H9 (cell line): ENCODE data around the gene DLL4. TPM values are rescaled to one million over a fixed set of nuclear protein-coding genes. Genes with fewer than 3 reads are reported as not detected.

Experiments used
- DNase-seq: peaks from one replicate; pipeline ENCODE4 v3.0.0-alpha.2; 2017
- H2AFZ ChIP-seq: one replicate; pipeline ENCODE4 v1.6.1; 2013; ENCODE audit warnings: mild to moderate bottlenecking, low read length, control low read depth, moderate library complexity
- H2AK5ac ChIP-seq: 2 replicates; pipeline ENCODE4 v1.6.1; 2013; ENCODE audit warnings: low read length, control low read depth, mixed read lengths; ENCODE audit not compliant: insufficient read length
- H2BK120ac ChIP-seq: one replicate; pipeline ENCODE4 v1.6.1; 2013; ENCODE audit warnings: low read depth, mild to moderate bottlenecking, low read length, control low read depth, inconsistent platforms; ENCODE audit not compliant: poor library complexity, severe bottlenecking
- H2BK12ac ChIP-seq: 2 replicates; pipeline ENCODE4 v1.6.1; 2013; ENCODE audit warnings: low read length, control low read depth, mixed read lengths, low read depth; ENCODE audit not compliant: insufficient read length
- H2BK15ac ChIP-seq: 2 replicates; pipeline ENCODE4 v1.6.1; 2013; ENCODE audit warnings: low read depth, low read length, control low read depth
- H2BK20ac ChIP-seq: one replicate; pipeline ENCODE4 v1.6.1; 2013; ENCODE audit warnings: low read depth, mild to moderate bottlenecking, low read length, control low read depth, inconsistent platforms; ENCODE audit not compliant: poor library complexity, severe bottlenecking
- H2BK5ac ChIP-seq: 2 replicates; pipeline ENCODE4 v1.6.1; 2013; ENCODE audit warnings: low read length, control low read depth, mixed read lengths; ENCODE audit not compliant: insufficient read length
- H3K14ac ChIP-seq: 2 replicates; pipeline ENCODE4 v1.6.1; 2013; ENCODE audit warnings: low read length, control low read depth; ENCODE audit not compliant: insufficient read depth
- H3K18ac ChIP-seq: 2 replicates; pipeline ENCODE4 v1.6.1; 2013; ENCODE audit warnings: low read depth, mild to moderate bottlenecking, mixed read lengths, low read length, control low read depth; ENCODE audit not compliant: insufficient read length
- H3K23ac ChIP-seq: 2 replicates; pipeline ENCODE4 v1.6.1; 2013; ENCODE audit warnings: low read length, control low read depth, mixed read lengths, low read depth; ENCODE audit not compliant: insufficient read length
- H3K23me2 ChIP-seq: 2 replicates; pipeline ENCODE4 v1.6.1; 2013; ENCODE audit warnings: low read depth, mild to moderate bottlenecking, mixed read lengths, low read length, control low read depth; ENCODE audit not compliant: insufficient read length, poor library complexity, severe bottlenecking
- H3K27ac ChIP-seq: 2 replicates; pipeline ENCODE4 v1.5.1; 2013; ENCODE audit warnings: low read length, control low read depth, mixed read lengths, low read depth; ENCODE audit not compliant: insufficient read length
- H3K27me3 ChIP-seq: 2 replicates; pipeline ENCODE4 v1.6.1; 2013; ENCODE audit warnings: low read length, control low read depth, inconsistent platforms; ENCODE audit not compliant: insufficient read depth
- H3K4ac ChIP-seq: 2 replicates; pipeline ENCODE4 v1.6.1; 2013; ENCODE audit warnings: low read depth, mild to moderate bottlenecking, control low read depth, inconsistent platforms, low read length, moderate library complexity
- H3K4me1 ChIP-seq: 2 replicates; pipeline ENCODE4 v1.6.1; 2013; ENCODE audit warnings: low read length, control low read depth, inconsistent platforms; ENCODE audit not compliant: insufficient read depth
- H3K4me2 ChIP-seq: 2 replicates; pipeline ENCODE4 v1.6.1; 2013; ENCODE audit warnings: low read length, control low read depth, mixed read lengths; ENCODE audit not compliant: insufficient read length, insufficient read depth
- H3K56ac ChIP-seq: 2 replicates; pipeline ENCODE4 v1.6.1; 2013; ENCODE audit warnings: low read depth, mild to moderate bottlenecking, mixed read lengths, low read length, control low read depth; ENCODE audit not compliant: insufficient read length
- H3K79me1 ChIP-seq: 2 replicates; pipeline ENCODE4 v1.6.1; 2013; ENCODE audit warnings: low read depth, mild to moderate bottlenecking, moderate library complexity, low read length, control low read depth, inconsistent platforms; ENCODE audit not compliant: insufficient read depth, poor library complexity, severe bottlenecking
- H3K79me2 ChIP-seq: 2 replicates; pipeline ENCODE4 v1.6.1; 2013; ENCODE audit warnings: low read length, control low read depth, inconsistent platforms; ENCODE audit not compliant: insufficient read depth
- H3K9ac ChIP-seq: 2 replicates; pipeline ENCODE4 v1.6.1; 2013; ENCODE audit warnings: low read length, control low read depth, mixed read lengths; ENCODE audit not compliant: insufficient read length; ENCODE audit errors: extremely low read depth
- H3K9me3 ChIP-seq: one replicate; pipeline ENCODE4 v1.6.1; 2013; ENCODE audit warnings: low read depth, low read length, inconsistent platforms; ENCODE audit not compliant: control insufficient read depth
- H3T11ph ChIP-seq: one replicate; pipeline ENCODE4 v1.6.1; 2013; ENCODE audit warnings: mild to moderate bottlenecking, low read length, control low read depth, inconsistent platforms
- H4K20me1 ChIP-seq: one replicate; pipeline ENCODE4 v1.6.1; 2013; ENCODE audit not compliant: control insufficient read depth, insufficient read length, insufficient read depth
- H4K5ac ChIP-seq: 2 replicates; pipeline ENCODE4 v1.6.1; 2013; ENCODE audit warnings: low read depth, mild to moderate bottlenecking, mixed read lengths, low read length, control low read depth; ENCODE audit not compliant: insufficient read length
- H4K8ac ChIP-seq: replicated peaks from 2 replicates; pipeline ENCODE4 v1.6.1; 2013; ENCODE audit warnings: low read length, control low read depth, mixed read lengths, low read depth; ENCODE audit not compliant: insufficient read length
- H4K91ac ChIP-seq: 2 replicates; pipeline ENCODE4 v1.6.1; 2013; ENCODE audit warnings: low read depth, mild to moderate bottlenecking, moderate library complexity, mixed read lengths, low read length, control low read depth; ENCODE audit not compliant: insufficient read length
- H3K27ac Mint-ChIP-seq, 3 experiments: 2 replicates in 2 of 3; 3 replicates in 1 of 3; pipeline ENCODE4 v1.8.0; 2020 to 2021; ENCODE audit warnings: mixed read lengths in 3 of 3, mild to moderate bottlenecking in 1 of 3, moderate library complexity in 1 of 3
- H3K27me3 Mint-ChIP-seq: 2 replicates; pipeline ENCODE4 v1.8.0; 2021; ENCODE audit warnings: low read depth, mild to moderate bottlenecking, moderate library complexity, mixed read lengths
- H3K36me3 Mint-ChIP-seq, 3 experiments: 2 replicates in 2 of 3; 3 replicates in 1 of 3; pipeline ENCODE4 v1.8.0; 2020 to 2021; ENCODE audit warnings: low read depth in 3 of 3, mixed read lengths in 3 of 3; ENCODE audit not compliant: insufficient read depth in 1 of 3
- H3K4me1 Mint-ChIP-seq, 2 experiments: 2 replicates each; pipeline ENCODE4 v1.8.0; 2020; ENCODE audit warnings: mixed read lengths in 2 of 2
- H3K4me3 Mint-ChIP-seq, 2 experiments: 2 replicates in 1 of 2; 3 replicates in 1 of 2; pipeline ENCODE4 v1.8.0; 2020 to 2021; ENCODE audit warnings: mild to moderate bottlenecking in 2 of 2, mixed read lengths in 2 of 2, moderate library complexity in 1 of 2
- H3K9me3 Mint-ChIP-seq, 2 experiments: 2 replicates in 1 of 2; 3 replicates in 1 of 2; pipeline ENCODE4 v1.8.0; 2020; ENCODE audit warnings: mild to moderate bottlenecking in 2 of 2, mixed read lengths in 2 of 2, moderate library complexity in 1 of 2
- WGBS: extraction: QIAGEN DNeasy Blood & Tissue Kit; methylation state at CpG from one replicate; pipeline ENCODE4 v1.1.7; 2013; ENCODE audit warnings: missing lambda C conversion rate, low lambda C conversion rate, mixed read lengths; ENCODE audit not compliant: insufficient read length; ENCODE audit errors: extremely low coverage; 5-methylcytosine and 5-hydroxymethylcytosine counted together
- total RNA-seq: library from RNA; stranded (reverse); gene quantifications from 2 replicates; pipeline ENCODE4 v1.2.1, GENCODE V29; 2021
- TF ChIP-seq, protein P1 (sequence below): fragments of 200-600 bp; sonication (generic); conservative IDR thresholded peaks from 3 replicates; pipeline ENCODE4 v1.8.0; 2021; ENCODE audit warnings: antibody characterized with exemption, mild to moderate bottlenecking

Gene DLL4
- total RNA-seq, 1 experiment from 2014 or later = 0.28 TPM

DNA sequence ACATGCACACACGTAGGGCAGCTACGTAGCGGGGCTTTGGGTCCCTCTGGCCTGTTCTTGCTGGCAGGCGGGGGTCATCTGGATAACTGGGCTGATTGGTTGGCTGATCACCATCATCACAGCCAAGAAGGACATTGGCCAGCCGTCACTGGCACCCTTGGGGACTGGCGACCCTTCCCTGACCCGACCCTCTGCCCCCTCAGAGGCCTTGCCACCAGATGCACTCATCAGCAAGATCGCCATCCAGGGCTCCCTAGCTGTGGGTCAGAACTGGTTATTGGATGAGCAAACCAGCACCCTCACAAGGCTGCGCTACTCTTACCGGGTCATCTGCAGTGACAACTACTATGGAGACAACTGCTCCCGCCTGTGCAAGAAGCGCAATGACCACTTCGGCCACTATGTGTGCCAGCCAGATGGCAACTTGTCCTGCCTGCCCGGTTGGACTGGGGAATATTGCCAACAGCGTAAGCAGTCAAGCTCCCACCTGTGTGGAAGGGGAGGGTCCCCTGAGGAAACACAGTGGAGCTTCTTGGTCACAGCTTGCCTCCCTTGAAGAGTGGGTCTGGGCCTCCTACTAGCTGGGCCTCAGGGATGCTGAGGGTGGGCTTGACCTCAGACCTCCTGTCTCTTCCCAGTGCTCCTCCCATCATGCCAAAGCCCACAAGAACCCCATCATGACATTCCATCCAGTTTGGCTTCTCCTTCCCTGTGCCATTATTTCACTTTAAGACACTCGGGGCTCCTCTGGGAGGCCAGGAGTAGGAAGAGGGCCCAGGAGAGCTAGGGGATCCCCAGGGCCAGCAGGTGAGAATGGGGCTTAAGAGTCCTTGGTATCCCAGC is 2.4 kb downstream of the DLL4 start:
- TF ChIP-seq, protein P1, sequence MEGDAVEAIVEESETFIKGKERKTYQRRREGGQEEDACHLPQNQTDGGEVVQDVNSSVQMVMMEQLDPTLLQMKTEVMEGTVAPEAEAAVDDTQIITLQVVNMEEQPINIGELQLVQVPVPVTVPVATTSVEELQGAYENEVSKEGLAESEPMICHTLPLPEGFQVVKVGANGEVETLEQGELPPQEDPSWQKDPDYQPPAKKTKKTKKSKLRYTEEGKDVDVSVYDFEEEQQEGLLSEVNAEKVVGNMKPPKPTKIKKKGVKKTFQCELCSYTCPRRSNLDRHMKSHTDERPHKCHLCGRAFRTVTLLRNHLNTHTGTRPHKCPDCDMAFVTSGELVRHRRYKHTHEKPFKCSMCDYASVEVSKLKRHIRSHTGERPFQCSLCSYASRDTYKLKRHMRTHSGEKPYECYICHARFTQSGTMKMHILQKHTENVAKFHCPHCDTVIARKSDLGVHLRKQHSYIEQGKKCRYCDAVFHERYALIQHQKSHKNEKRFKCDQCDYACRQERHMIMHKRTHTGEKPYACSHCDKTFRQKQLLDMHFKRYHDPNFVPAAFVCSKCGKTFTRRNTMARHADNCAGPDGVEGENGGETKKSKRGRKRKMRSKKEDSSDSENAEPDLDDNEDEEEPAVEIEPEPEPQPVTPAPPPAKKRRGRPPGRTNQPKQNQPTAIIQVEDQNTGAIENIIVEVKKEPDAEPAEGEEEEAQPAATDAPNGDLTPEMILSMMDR = 0 out of 3 replicates have a peak, but pooled peaks have one; percentile 9
- no peak overlapping the region for H2AFZ ChIP-seq
- H3K4me2 ChIP-seq = no peak overlapping the region

More for the DNA sequence above, 2.4 kb downstream of the DLL4 start:
- Histone ChIP-seq H4K20me1 (no peaks in the 10 kb centered on the region), H3K4me1 (peaks cover 3% of the 10 kb centered on the region; the same call in 1 of the 2 replicates), H3K23ac (no peak overlapping the region), H3K9ac (no peak overlapping the region), H3K79me1 (no peaks in the 10 kb centered on the region), H3T11ph (no peak overlapping the region), H3K27ac (no peak overlapping the region), H3K56ac (no peak overlapping the region), H3K9me3 (no peaks in the 10 kb centered on the region), H2BK15ac (no peak overlapping the region), H3K79me2 (no peaks in the 10 kb centered on the region), H3K23me2 (peaks cover 31% of the 10 kb centered on the region), H3K27me3 (peaks cover 37% of the 10 kb centered on the region), H3K14ac (no peak overlapping the region), H2BK12ac (no peak overlapping the region), H3K18ac (no peak overlapping the region), H4K8ac (no peak overlapping the region), H3K4ac (no peak overlapping the region), H4K5ac (no peak overlapping the region), H2BK20ac (no peak overlapping the region), H2BK120ac (no peak overlapping the region), H2AK5ac (no peak overlapping the region), H4K91ac (no peak overlapping the region), H2BK5ac (no peak overlapping the region)
- H3K9me3 Mint-ChIP-seq = peaks cover 0 to 3% of the 10 kb centered on the region in 2 experiments; a peak in 3 of 5 replicates
- H3K27ac Mint-ChIP-seq = no peak overlapping the region; a peak in 1 of 7 replicates
- H3K4me1 Mint-ChIP-seq = peaks cover 26 to 36% of the 10 kb centered on the region in 2 experiments
- WGBS = no CpG with 5 or more reads among the region's 16 CpGs
- peaks cover 97% of the 10 kb centered on the region for H3K27me3 Mint-ChIP-seq
- H3K36me3 Mint-ChIP-seq = no peaks in the 10 kb centered on the region; a peak in 1 of 7 replicates
- H3K4me3 Mint-ChIP-seq = peak overlapping the region; percentile 10 to 87; a peak in 4 of 5 replicates
- no peak for DNase-seq
